ENCODE measurements around the gene RNF151.
A peak's percentile ranks its signal among the peaks of the same experiment; 100 is the strongest.

The RNF151 gene

GRCh38 chr16:1999866-2000514, 33.3 kb downstream of the RNF151 start:
- H3K79me1 ChIP-seq (ENCODE audit: low read depth, low read length) = peaks cover 25% of the 10 kb centered on the region
- peaks cover 41 to 73% of the 10 kb centered on the region in 2 donors for H3K36me3 ChIP-seq (replicated peaks in 1 of 2; ENCODE audit: control insufficient read depth in 2 of 2, insufficient read depth in 2 of 2, low read length in 2 of 2)
- no peak overlapping the region for H2BK15ac ChIP-seq (ENCODE audit: low read length)
- H3K9me3 ChIP-seq (replicated peaks in 1 of 2; ENCODE audit: control insufficient read depth in 2 of 2, insufficient read depth in 1 of 2, low read depth in 1 of 2, low read length in 2 of 2) = no peaks in the 10 kb centered on the region
- no peak overlapping the region for H2BK12ac ChIP-seq (ENCODE audit: low read length)
- no peak overlapping the region for H4K8ac ChIP-seq (ENCODE audit: low read depth, low read length)
- no peak overlapping the region for H3K4me3 ChIP-seq (ENCODE audit: low read length in 2 of 2)
- no peak overlapping the region for H2AFZ ChIP-seq (ENCODE audit: low read length)
- H3K23ac ChIP-seq (ENCODE audit: low read depth, low read length, poor library complexity) = peak overlapping the region; percentile 17
- peaks cover 11 to 13% of the 10 kb centered on the region in 2 donors for H3K4me1 ChIP-seq (ENCODE audit: control insufficient read depth in 2 of 2, insufficient read depth in 1 of 2, low read depth in 1 of 2, low read length in 2 of 2)
- H2BK120ac ChIP-seq (ENCODE audit: low read depth, low read length) = no peak overlapping the region
- no peak overlapping the region for H2AK5ac ChIP-seq (ENCODE audit: low read depth, low read length)
- WGBS, 2 donors (ENCODE audit: extremely low coverage in 2 of 2, insufficient read length in 2 of 2, insufficient replicate concordance in 1 of 2) = no CpG with 5 or more reads among the region's 28 CpGs
- no peak overlapping the region for H3K27ac ChIP-seq (replicated peaks; ENCODE audit: low read length)
- no peak overlapping the region for H4K91ac ChIP-seq (ENCODE audit: low read depth, low read length, poor library complexity)
- no peak overlapping the region for H3K9ac ChIP-seq (ENCODE audit: low read depth, low read length, poor library complexity)
- H2BK5ac ChIP-seq (ENCODE audit: low read length) = no peak overlapping the region
- no peak for DNase-seq (ENCODE audit: low spot score)
- no peaks in the 10 kb centered on the region for H3K27me3 ChIP-seq (ENCODE audit: control insufficient read depth in 3 of 3, insufficient read depth in 3 of 3, low read depth in 1 of 3, low read length in 3 of 3)
- no peak overlapping the region for H3K4me2 ChIP-seq (ENCODE audit: insufficient read depth, low read length, poor library complexity, severe bottlenecking)
- no peak overlapping the region for H3K18ac ChIP-seq (ENCODE audit: low read length)
- no peak overlapping the region for H3K4ac ChIP-seq (ENCODE audit: low read length)
- H3K14ac ChIP-seq (ENCODE audit: low read length) = peak overlapping the region; percentile 2

DNA sequence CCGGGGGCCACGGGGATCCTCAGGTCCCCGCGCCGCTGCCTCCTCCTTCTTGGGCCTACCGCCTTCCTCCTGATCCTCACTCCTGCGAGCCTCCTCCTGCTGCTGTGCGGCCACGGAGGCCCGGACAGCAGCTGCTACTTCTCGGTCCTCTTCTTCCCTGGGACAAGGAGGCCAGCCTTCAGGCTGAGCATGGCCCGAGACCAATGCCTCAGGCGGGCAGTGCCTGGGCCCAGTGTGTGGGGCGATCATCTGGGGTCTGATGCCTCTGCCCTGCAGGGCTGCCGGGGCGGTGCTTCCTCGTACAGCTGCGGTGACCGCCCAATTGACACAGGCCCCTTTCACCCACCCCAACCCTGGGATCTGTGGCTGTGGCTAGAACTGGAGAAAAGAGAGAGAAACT, 34.4 kb downstream of the RNF151 start:
- Histone ChIP-seq H3K4me3 (ENCODE audit: low read length in 2 of 2) (no peak overlapping the region), H2BK5ac (ENCODE audit: low read length) (no peak overlapping the region), H4K8ac (ENCODE audit: low read depth, low read length) (no peak overlapping the region), H3K36me3 (replicated peaks in 1 of 2; ENCODE audit: control insufficient read depth in 2 of 2, insufficient read depth in 2 of 2, low read length in 2 of 2) (peaks cover 41 to 73% of the 10 kb centered on the region in 2 donors), H3K4me2 (ENCODE audit: insufficient read depth, low read length, poor library complexity, severe bottlenecking) (no peak overlapping the region), H4K91ac (ENCODE audit: low read depth, low read length, poor library complexity) (no peak overlapping the region), H3K27me3 (ENCODE audit: control insufficient read depth in 3 of 3, insufficient read depth in 3 of 3, low read depth in 1 of 3, low read length in 3 of 3) (no peaks in the 10 kb centered on the region), H3K9ac (ENCODE audit: low read depth, low read length, poor library complexity) (no peak overlapping the region), H2AK5ac (ENCODE audit: low read depth, low read length) (no peak overlapping the region), H2BK12ac (ENCODE audit: low read length) (no peak overlapping the region), H3K18ac (ENCODE audit: low read length) (no peak overlapping the region), H3K14ac (ENCODE audit: low read length) (no peak overlapping the region), H2BK120ac (ENCODE audit: low read depth, low read length) (no peak overlapping the region), H3K23ac (ENCODE audit: low read depth, low read length, poor library complexity) (no peak overlapping the region), H2AFZ (ENCODE audit: low read length) (no peak overlapping the region), H3K4ac (ENCODE audit: low read length) (no peak overlapping the region), H3K9me3 (replicated peaks in 1 of 2; ENCODE audit: control insufficient read depth in 2 of 2, insufficient read depth in 1 of 2, low read depth in 1 of 2, low read length in 2 of 2) (no peaks in the 10 kb centered on the region), H3K27ac (replicated peaks; ENCODE audit: low read length) (no peak overlapping the region), H3K4me1 (ENCODE audit: control insufficient read depth in 2 of 2, insufficient read depth in 1 of 2, low read depth in 1 of 2, low read length in 2 of 2) (peaks cover 11 to 13% of the 10 kb centered on the region in 2 donors), H3K79me1 (ENCODE audit: low read depth, low read length) (peaks cover 28% of the 10 kb centered on the region), H2BK15ac (ENCODE audit: low read length) (no peak overlapping the region)
- no peak for DNase-seq (ENCODE audit: low spot score)
- no CpG with 5 or more reads among the region's 19 CpGs for WGBS, 2 donors (ENCODE audit: extremely low coverage in 2 of 2, insufficient read length in 2 of 2, insufficient replicate concordance in 1 of 2)

DNA sequence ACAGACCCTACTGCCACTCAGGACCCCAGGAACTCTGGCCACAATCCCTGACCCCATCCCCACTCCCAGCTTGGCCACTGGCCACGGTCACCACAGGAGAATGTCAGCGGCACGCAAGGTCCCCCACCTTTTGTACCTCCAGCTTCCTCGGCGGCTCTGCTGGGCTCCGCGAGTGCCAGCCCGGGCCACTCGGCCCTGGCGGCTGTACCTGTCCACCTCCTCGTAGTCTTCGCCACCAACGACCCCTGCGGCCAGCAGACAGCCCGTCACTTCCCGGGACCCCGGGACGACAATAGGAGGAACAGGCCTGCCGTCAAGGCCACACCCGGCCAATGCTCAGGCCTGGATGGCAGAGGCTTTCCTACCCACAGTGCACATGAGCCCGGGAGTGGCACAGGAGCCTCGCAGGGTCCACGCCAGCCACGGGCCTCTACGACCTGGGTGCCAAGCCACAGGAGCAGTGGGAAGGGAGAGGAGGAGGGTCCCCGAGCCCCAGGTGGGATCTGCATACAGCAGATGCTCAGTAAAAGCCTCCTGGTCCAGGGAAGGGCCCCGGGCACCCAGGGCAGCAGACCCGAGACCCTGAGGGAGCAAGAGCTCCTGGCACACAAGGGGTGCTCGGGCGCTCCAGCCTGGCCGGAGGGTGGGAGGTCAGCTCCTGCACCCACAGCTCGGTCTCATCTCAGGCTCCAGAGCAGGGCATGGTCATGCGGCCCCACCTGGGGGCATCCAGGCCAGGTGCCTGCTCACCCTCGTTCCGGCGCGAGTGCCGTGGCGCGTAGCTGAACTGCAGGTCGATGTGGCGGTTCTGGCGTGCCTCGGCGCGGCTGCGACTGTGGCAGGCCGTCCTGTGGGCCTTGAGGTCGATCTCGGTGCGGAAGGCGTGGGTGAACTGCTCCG, 35.0 kb downstream of the RNF151 start:
- DNase-seq (ENCODE audit: low spot score) = no peak
- Histone ChIP-seq H2BK12ac (ENCODE audit: low read length) (no peak overlapping the region), H3K9me3 (replicated peaks in 1 of 2; ENCODE audit: control insufficient read depth in 2 of 2, insufficient read depth in 1 of 2, low read depth in 1 of 2, low read length in 2 of 2) (no peaks in the 10 kb centered on the region), H3K4me1 (ENCODE audit: control insufficient read depth in 2 of 2, insufficient read depth in 1 of 2, low read depth in 1 of 2, low read length in 2 of 2) (peaks cover 11 to 13% of the 10 kb centered on the region in 2 donors), H4K91ac (ENCODE audit: low read depth, low read length, poor library complexity) (no peak overlapping the region), H3K4me3 (ENCODE audit: low read length in 2 of 2) (peak overlapping the region in 1 of 2 donors; percentile 59), H3K23ac (ENCODE audit: low read depth, low read length, poor library complexity) (peak overlapping the region; percentile 43), H3K9ac (ENCODE audit: low read depth, low read length, poor library complexity) (peak overlapping the region; percentile 24), H2AFZ (ENCODE audit: low read length) (no peak overlapping the region), H3K14ac (ENCODE audit: low read length) (no peak overlapping the region), H3K27me3 (ENCODE audit: control insufficient read depth in 3 of 3, insufficient read depth in 3 of 3, low read depth in 1 of 3, low read length in 3 of 3) (no peaks in the 10 kb centered on the region), H4K8ac (ENCODE audit: low read depth, low read length) (peak overlapping the region; percentile 92), H3K36me3 (replicated peaks in 1 of 2; ENCODE audit: control insufficient read depth in 2 of 2, insufficient read depth in 2 of 2, low read length in 2 of 2) (peaks cover 41 to 72% of the 10 kb centered on the region in 2 donors), H2BK15ac (ENCODE audit: low read length) (no peak overlapping the region), H3K18ac (ENCODE audit: low read length) (no peak overlapping the region), H2BK120ac (ENCODE audit: low read depth, low read length) (no peak overlapping the region), H2AK5ac (ENCODE audit: low read depth, low read length) (no peak overlapping the region), H3K4ac (ENCODE audit: low read length) (no peak overlapping the region), H3K4me2 (ENCODE audit: insufficient read depth, low read length, poor library complexity, severe bottlenecking) (no peak overlapping the region), H2BK5ac (ENCODE audit: low read length) (no peak overlapping the region), H3K27ac (replicated peaks; ENCODE audit: low read length) (no peak overlapping the region), H3K79me1 (ENCODE audit: low read depth, low read length) (peaks cover 34% of the 10 kb centered on the region)
- no CpG with 5 or more reads among the region's 53 CpGs for WGBS, 2 donors (ENCODE audit: extremely low coverage in 2 of 2, insufficient read length in 2 of 2, insufficient replicate concordance in 1 of 2)

Data from neuronal stem cell (in vitro differentiated cells).